GM21576 (cell line): ENCODE results near the gene NASP.

Experiments used
- ATAC-seq: cut with Tn5 transposase; IDR thresholded peaks from one replicate; pipeline ENCODE4 v1.9.1; 2021; ENCODE audit warnings: mild to moderate bottlenecking, moderate library complexity; ENCODE audit not compliant: unreplicated experiment

The NASP gene, protein sequence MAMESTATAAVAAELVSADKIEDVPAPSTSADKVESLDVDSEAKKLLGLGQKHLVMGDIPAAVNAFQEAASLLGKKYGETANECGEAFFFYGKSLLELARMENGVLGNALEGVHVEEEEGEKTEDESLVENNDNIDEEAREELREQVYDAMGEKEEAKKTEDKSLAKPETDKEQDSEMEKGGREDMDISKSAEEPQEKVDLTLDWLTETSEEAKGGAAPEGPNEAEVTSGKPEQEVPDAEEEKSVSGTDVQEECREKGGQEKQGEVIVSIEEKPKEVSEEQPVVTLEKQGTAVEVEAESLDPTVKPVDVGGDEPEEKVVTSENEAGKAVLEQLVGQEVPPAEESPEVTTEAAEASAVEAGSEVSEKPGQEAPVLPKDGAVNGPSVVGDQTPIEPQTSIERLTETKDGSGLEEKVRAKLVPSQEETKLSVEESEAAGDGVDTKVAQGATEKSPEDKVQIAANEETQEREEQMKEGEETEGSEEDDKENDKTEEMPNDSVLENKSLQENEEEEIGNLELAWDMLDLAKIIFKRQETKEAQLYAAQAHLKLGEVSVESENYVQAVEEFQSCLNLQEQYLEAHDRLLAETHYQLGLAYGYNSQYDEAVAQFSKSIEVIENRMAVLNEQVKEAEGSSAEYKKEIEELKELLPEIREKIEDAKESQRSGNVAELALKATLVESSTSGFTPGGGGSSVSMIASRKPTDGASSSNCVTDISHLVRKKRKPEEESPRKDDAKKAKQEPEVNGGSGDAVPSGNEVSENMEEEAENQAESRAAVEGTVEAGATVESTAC

DNA sequence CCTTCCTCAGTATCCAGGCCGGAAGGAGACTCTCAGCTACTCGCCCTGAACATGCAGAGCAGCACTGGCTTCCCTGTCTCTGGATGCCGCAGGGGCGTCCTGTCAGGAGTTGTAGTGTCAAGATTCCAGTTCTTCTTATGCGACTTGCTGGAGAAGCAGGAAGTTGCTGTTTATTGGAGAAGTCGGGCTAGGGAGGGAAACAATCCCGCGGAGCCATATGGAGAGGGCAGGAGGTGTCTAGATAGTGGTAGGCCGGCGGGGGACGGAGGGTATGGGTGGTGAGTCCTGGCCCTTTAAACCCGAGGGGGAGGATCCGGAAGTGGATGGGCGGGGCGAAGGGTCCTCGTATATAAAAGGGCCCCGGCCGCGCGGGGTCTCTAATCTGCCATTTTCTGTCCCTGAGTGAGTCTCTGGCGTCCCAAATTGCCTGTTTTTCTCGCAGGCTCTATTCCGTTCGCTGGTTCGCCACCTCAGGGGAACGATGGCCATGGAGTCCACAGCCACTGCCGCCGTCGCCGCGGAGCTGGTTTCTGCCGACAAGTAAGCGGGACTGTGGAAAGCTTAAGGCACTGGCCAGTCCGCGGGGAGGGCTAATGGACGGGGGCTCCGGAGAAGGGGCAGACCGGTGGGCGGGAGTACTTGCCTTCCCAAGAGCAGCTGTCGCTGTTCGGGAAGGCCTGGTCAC lies at the start of gene NASP:
Gene NASP (plus strand): TSS at position 376 of the 685 bp plus-strand sequence. CDS start 106 bp downstream, at position 482.
- ATAC-seq, result peak; percentile 44

GRCh38 chr1:45535988-45536766 lies 47.7 kb upstream of the NASP start:
- no peak for ATAC-seq

GRCh38 chr1:45536886-45537285 lies 47.0 kb upstream of the NASP start:
- no peak for ATAC-seq

DNA sequence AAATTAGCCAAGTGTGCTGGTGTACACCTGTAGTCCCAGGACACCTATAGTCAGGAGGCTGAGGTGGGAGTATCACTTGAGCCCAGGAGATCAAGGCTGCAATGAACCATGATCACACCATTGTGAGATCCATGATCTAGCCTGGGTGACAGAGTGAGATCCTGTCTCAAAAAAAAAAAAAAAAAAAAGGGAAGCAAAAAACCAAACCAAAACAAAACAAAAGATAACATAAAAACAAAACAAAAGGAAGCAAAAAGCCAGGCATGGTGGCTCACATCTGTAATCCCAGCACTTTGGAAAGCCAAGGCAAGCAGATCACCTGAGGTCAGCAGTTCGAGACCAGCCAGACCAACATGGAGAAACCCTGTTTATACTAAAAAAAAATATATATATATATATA lies 42.6 kb upstream of the NASP start:
- no peak for ATAC-seq

DNA sequence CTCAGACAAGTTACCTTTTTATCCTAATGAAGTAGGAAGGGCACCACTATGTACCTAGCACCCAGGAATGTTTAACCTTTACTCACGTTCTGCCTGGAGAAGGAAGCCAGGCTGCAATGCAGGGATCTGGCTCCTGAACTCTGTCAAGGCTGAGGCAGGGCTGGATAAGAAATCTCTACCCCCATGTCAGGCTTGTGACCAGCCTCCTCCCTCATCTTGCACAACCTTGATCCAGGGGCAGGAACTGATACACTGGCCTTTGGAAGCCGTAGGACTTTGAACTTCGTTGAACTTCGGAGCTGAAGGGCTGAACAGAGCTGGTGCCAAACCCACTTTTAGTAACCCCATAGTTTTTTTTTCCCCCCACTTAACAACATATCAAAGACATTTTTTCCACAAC lies 41.2 kb upstream of the NASP start:
- ATAC-seq, result no peak

DNA sequence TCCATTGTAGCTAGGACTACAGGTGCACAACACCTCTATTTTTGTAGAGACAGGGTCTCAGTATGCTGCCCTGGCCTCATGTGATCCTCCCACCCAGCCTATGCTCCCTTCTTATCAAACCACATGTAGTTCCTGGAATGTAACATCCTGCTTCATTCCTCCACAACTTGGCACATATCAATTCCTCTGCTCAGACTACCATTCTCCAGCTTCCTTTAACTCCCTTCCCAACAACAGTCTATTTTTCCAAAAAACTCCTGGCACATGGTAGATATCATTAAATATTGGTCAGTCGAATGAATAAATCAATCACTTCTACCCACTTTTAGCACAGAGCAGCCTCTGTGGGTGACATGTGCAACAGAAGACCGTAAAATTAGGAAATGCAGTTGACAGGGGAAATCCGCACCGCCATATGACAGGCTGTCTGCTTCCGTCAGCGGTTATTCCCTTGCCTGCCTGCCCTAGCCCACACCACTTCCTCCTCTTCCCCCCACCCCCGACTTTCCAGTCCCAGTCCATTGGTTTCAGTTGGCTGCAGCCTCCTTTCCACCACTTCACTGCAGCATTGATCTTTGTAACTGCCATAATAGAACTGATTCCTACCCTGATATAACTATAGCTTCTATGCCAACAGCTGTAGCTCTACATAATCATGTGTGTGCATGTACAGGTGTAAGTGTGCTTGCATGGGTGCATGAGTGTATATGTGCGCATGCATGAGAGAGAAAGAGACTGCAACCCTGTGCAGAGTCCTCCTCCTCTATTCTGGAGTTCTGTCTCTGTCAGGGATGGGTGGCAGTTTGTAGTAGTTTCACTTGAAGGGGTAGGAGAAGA lies 40.0 kb upstream of the NASP start:
- ATAC-seq, result no peak

DNA sequence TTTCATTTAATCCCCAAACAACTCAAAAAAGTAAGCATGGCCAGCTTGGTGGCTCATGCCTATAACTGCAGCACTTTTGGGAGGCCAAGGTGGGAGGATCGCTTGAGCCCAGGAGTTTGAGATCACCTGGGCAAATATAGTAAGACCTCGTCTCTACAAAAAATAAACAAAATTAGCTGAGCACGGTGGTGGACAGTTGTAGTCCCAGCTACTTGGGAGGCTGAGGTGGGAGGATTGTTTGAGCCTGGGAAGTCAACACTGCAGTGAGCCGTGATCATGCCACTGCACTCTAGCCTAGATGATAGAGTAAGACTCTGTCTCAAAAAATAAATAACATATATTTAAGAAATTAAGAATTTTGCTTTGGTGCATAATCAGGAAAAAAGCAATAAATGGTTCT lies 39.3 kb upstream of the NASP start:
- no peak for ATAC-seq

DNA sequence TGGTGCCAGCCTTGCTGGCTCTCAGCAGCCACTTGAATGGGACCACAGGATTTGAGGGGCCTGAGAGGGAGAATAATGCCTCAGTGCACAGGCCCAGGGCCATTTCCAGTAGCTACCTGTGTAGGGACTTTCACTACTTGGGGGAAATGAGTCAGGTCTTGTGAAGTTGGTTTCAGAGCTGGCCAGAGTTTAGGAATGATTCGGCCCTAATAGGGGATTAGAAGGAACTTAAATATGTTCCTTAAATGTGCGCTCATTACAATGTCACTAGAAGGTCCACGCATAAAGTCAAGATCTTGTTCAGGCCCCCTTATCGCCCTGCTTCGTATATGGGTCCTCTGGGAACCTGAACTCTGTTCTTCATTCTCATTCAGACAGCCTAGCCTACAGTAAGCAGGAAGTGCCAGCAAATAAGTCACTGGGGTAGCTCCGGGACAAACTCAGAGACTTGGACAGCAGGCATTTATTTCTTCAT lies 38.8 kb upstream of the NASP start:
- ATAC-seq, result peak; percentile 50

DNA sequence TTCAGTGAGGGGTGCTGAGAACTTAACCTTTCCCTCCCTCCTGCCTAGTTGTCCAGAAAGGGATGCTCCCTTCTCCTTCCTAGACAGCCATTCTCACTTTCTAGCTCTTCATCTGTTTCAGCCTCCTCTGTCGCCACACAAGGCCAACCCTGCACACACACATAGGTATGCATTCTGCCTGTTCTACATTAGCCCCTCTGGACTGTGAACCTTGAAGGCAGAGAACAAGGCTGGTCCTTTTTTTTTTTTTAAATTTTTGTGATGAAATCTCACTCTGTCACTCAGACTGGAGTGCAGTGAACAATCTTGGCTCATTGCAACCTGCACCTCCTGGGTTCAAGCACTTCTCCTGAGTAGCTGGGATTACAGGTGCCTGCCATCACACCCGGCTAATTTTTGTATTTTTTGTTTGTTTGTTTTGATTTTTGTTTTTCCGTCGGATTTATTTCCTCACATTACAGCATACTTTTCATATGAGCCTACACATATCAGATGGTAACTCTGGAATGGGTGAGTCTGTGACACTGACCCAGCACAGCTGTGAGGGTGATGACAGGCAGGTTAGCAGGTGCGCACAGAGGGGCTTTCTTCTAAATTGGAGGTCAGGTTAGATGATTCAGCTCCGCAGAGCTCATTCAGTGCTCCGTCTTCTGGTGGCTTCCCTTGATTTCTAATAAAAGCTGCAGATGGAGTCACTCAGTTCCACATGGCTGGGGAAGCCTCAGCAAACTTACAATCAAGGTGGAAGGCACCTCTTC lies 38.1 kb upstream of the NASP start:
- no peak for ATAC-seq

DNA sequence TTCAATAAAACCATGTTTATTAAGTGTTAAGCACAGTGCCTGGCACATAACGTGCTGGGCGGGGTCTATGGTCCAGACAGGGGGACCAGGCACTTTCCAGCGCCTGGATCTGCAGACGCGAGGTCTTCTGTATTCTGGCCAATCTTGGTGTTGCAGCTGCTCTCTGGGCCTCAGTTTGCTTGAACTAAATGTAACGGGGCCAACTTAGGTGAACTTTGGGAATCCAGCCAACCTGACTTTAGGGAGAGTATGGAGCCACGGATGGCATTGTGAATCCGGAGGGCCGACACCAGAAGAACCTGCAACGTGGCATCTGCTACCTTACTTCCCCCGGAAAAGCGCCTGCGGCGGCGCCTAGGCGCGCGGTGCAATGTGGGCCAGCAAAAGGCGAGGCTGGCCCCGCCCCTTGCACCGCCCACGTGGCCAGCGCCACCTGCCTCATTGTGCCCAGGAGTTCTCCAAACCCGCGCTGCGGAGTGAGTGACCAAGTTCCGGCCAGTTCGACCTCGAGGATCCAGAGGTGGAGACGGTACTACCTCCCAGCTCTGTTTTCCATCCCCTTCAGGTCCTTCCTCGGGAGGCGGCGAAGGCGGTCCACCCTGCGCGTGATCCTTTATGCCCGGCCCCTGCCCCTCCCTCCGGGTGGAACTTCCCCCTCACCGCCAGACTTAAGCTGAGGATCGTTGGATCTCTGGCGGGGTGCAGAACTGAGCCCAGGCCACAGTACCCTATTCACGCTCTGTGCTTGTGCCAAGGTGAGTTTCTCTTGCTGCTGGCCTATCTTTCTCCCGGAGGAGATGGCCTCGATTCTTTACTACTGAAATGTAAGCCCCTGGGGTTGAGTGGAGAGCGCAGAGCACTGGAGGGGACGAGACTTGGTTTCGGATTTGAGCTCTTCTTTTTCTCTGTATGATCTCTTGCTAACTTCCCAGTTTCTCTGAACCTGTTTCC lies 33.2 kb upstream of the NASP start, which contains the start of gene AKR1A1:
Gene AKR1A1 (plus strand): TSS at position 426 of the 951 bp plus-strand sequence. CDS start 10,969 bp downstream, outside the sequence.
- peak; percentile 83 for ATAC-seq

DNA sequence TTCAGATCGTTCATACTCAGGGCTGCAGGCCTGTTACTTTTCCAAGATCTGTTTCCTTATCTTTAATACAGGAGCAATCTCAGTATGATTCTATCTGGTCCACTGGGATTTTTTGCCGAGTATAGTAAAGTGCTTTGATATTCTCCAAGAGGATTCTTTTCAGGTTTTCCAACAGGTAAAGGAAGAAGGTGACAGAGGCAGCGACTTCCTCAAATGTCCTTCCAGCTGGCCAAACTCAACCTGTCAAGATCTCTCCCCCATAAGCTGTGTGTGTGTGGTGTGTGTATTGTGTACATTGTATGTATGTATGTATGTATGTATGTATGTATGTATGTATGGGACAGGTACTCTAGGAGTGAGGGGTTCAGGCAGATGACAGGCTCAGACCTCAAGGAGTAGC lies 32.2 kb upstream of the NASP start:
- no peak for ATAC-seq

DNA sequence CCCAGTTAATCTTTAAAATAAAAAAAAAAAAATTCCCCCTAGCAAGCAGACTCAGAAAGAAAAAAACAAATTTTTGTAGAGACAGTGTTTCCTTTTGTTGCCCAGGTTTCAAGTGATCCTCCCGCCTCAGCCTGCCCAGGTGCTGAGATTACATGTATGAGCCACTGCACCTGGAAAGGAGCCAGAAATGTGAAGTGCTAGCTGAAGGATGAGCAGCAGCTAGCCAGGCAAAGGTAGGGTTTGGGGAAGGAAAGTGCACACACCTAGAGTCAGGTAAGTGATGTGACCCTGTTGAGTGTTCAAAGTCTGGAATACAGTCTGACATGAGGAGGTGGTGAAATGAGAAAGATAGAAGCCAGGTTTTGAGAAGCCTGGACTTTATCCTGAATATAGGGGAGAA lies 31.5 kb upstream of the NASP start:
- ATAC-seq, result no peak

- no peak for ATAC-seq
These were observed 29.6 kb upstream of the NASP start for GRCh38 chr1:45554198-45554597.

GRCh38 chr1:45557422-45557944 lies 26.4 kb upstream of the NASP start:
- ATAC-seq, result no peak

GRCh38 chr1:45563843-45564242 lies 20.0 kb upstream of the NASP start:
- no peak for ATAC-seq

GRCh38 chr1:45566722-45567121 lies 17.1 kb upstream of the NASP start:
- no peak for ATAC-seq

- ATAC-seq, result no peak
These were observed 15.9 kb upstream of the NASP start for GRCh38 chr1:45567911-45568310.

DNA sequence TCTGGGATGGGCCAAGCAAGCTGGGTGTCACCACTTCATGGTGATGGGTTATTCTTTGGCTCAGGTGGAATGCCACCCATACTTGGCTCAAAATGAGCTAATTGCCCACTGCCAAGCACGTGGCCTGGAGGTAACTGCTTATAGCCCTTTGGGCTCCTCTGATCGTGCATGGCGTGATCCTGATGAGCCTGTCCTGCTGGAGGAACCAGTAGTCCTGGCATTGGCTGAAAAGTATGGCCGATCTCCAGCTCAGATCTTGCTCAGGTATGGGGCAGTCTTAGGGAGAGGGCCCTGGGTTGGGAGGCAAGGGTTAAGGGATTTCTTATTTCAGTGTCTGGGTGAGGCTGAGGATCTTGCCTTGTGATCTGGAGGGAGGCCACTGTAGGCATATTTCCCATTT lies 15.4 kb upstream of the NASP start:
- ATAC-seq, result no peak
